HepG2 (cell line): ENCODE results near the gene MPV17L. TPM values are rescaled to one million over a fixed set of nuclear protein-coding genes. Genes with fewer than 3 reads are reported as not detected.

Experiments used
- ARID2 ChIP-seq: sonication (generic); formaldehyde crosslinking; IDR thresholded peaks from 2 replicates; pipeline ENCODE4 v1.8.1; 2022; ENCODE audit warnings: mild to moderate bottlenecking, missing genetic modification reagents, borderline replicate concordance
- GABPA ChIP-seq, 2 experiments: IDR thresholded peaks; 2 replicates each; pipeline ENCODE4 v1.6.1; 2011 to 2016; ENCODE audit warnings: low read depth in 2 of 2, low read length in 1 of 2, missing biosample characterization in 1 of 2, missing genetic modification characterization in 1 of 2
- GATA4 ChIP-seq: sonication (generic); IDR thresholded peaks from 2 replicates; pipeline ENCODE4 v1.6.1; 2016; ENCODE audit warnings: antibody characterized with exemption, low read depth, borderline replicate concordance
- HNF1B ChIP-seq: sonication (generic); formaldehyde crosslinking; IDR thresholded peaks from 2 replicates; pipeline ENCODE4 v1.5.1; 2020; ENCODE audit warnings: mild to moderate bottlenecking, moderate library complexity, missing genetic modification reagents
- KDM2A ChIP-seq: sonication (generic); formaldehyde crosslinking; IDR thresholded peaks from 2 replicates; pipeline ENCODE4 v1.4.0; 2020; ENCODE audit warnings: low read depth, missing genetic modification reagents, borderline replicate concordance
- MXD3 ChIP-seq: IDR thresholded peaks from 2 replicates; pipeline ENCODE4 v1.6.1; 2016; ENCODE audit warnings: mild to moderate bottlenecking, missing biosample characterization, missing genetic modification reagents
- PRDM10 ChIP-seq: sonication (generic); formaldehyde crosslinking; IDR thresholded peaks from 2 replicates; pipeline ENCODE4 v1.4.0; 2020; ENCODE audit warnings: low read depth, missing genetic modification reagents
- SRY ChIP-seq: sonication (generic); formaldehyde crosslinking; IDR thresholded peaks from 2 replicates; pipeline ENCODE4 v1.8.0; 2022; ENCODE audit warnings: mild to moderate bottlenecking, missing genetic modification reagents
- THAP7 ChIP-seq: sonication (generic); formaldehyde crosslinking; IDR thresholded peaks from 2 replicates; pipeline ENCODE4 v1.8.1; 2023; ENCODE audit warnings: mild to moderate bottlenecking, missing genetic modification reagents
- ZBTB25 ChIP-seq: IDR thresholded peaks from 2 replicates; pipeline ENCODE4 v1.6.1; 2018; ENCODE audit warnings: missing genetic modification reagents
- ZNF10 ChIP-seq: sonication (generic); formaldehyde crosslinking; IDR thresholded peaks from 2 replicates; pipeline ENCODE4 v1.4.0; 2020; ENCODE audit warnings: mild to moderate bottlenecking, low read depth, missing genetic modification reagents, borderline replicate concordance
- ZNF484 ChIP-seq: sonication (generic); formaldehyde crosslinking; IDR thresholded peaks from 2 replicates; pipeline ENCODE4 v1.5.1; 2020; ENCODE audit warnings: mild to moderate bottlenecking, low read depth, missing genetic modification reagents, borderline replicate concordance
- ZNF501 ChIP-seq: sonication (generic); formaldehyde crosslinking; IDR thresholded peaks from 2 replicates; pipeline ENCODE4 v1.5.1; 2020; ENCODE audit warnings: mild to moderate bottlenecking, moderate library complexity, missing genetic modification reagents
- ZNF557 ChIP-seq: sonication (generic); formaldehyde crosslinking; IDR thresholded peaks from 2 replicates; pipeline ENCODE4 v1.4.0; 2020; ENCODE audit warnings: missing genetic modification reagents
- polyA plus RNA-seq, 8 experiments: library from polyadenylated mRNA; depleted of rRNA in 3 of 8; stranded (reverse) in 7 of 8; unstranded in 1 of 8; fragments of >200 nt; fragmentation: Illumina TruSeq in 4 of 8; extraction: Trizol in 4 of 8; gene quantifications; 2 replicates each; pipeline versions ENCODE4 v1.2.1 to v1.2.3, GENCODE V29; 2011 to 2016; ENCODE audit warnings: low read depth in 4 of 8, missing spikeins in 1 of 8, mixed read lengths in 1 of 8; ENCODE audit not compliant: insufficient read depth in 1 of 8
- total RNA-seq, 5 experiments: library from RNA; depleted of rRNA; stranded (reverse); fragments of >200 nt; fragmentation: Illumina TruSeq; extraction: Trizol; gene quantifications; 2 replicates each; pipeline ENCODE4 v1.2.3, GENCODE V29; 2016; ENCODE audit warnings: low read depth in 1 of 5
- TF ChIP-seq, protein P1 (sequence below): sonication (generic); formaldehyde crosslinking; conservative IDR thresholded peaks from 2 replicates; pipeline ENCODE4 v1.4.0; 2020; ENCODE audit warnings: missing genetic modification reagents
- TF ChIP-seq, protein P2 (sequence below): IDR thresholded peaks from 2 replicates; pipeline ENCODE4 v1.6.1; 2016; ENCODE audit warnings: mild to moderate bottlenecking

The MPV17L gene
- total and polyA plus RNA-seq, 2 of the 13 experiments (the other 11 are each of a cell fraction or from before 2014, with no cell fraction given), result 34.7 to 63.8 TPM

DNA sequence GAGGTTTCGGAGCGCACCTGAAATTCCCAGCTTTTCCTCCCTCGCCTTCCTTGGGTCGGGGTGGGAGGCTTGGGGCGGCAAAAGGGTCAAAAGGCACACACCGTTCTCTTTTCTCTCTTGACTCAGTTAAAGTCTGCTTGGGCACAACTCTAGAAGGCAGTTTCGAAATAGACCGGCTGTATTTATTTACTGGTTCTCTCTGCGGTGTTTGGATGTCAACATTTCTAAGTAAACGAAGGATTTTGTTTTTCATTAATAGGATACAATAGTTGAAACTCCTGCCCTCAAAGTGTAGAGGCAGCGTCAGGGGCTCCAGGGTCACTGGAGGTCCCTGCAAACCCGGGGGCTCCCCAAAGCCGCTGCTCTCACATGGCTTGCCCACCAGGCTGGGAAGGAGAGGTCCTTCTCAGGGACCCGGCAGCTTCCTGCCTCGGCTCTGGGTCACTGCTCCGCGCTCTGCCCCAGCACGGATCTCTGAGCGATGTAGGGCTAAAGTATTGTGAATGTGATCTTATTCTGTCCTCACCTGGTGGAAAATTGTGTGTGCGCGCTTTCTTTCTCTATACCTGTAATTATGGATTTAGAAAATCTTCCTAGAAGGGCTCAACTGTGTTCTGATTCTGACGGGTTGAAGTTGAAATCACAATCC lies 39.8 kb downstream of the MPV17L start (continued):
- TF ChIP-seq PRDM10 (no peak), ARID2 (CRISPR knock-in tag) (no peak), KDM2A (peak; percentile 0; the same call in 1 of the 2 replicates), ZBTB25 (CRISPR knock-in tag) (no peak), ZNF10 (CRISPR knock-in tag) (no peak), ZNF501 (CRISPR knock-in tag) (peak; percentile 32; the same call in 1 of the 2 replicates), ZNF484 (no peak), MXD3 (CRISPR knock-in tag) (peak; percentile 14; the same call in 1 of the 2 replicates), THAP7 (no peak), ZNF557 (CRISPR knock-in tag) (no peak), GABPA (IDR thresholded peaks at IDR 0.05; ENCODE audit: low read depth, low read length) (no peak), GABPA (CRISPR knock-in tag; IDR thresholded peaks at IDR 0.05; ENCODE audit: low read depth) (no peak), SRY (CRISPR knock-in tag) (no peak), GATA4 (no peak), HNF1B (CRISPR knock-in tag) (0 out of 2 replicates have a peak, but pooled peaks have one; percentile 18)
- TF ChIP-seq, protein P1, sequence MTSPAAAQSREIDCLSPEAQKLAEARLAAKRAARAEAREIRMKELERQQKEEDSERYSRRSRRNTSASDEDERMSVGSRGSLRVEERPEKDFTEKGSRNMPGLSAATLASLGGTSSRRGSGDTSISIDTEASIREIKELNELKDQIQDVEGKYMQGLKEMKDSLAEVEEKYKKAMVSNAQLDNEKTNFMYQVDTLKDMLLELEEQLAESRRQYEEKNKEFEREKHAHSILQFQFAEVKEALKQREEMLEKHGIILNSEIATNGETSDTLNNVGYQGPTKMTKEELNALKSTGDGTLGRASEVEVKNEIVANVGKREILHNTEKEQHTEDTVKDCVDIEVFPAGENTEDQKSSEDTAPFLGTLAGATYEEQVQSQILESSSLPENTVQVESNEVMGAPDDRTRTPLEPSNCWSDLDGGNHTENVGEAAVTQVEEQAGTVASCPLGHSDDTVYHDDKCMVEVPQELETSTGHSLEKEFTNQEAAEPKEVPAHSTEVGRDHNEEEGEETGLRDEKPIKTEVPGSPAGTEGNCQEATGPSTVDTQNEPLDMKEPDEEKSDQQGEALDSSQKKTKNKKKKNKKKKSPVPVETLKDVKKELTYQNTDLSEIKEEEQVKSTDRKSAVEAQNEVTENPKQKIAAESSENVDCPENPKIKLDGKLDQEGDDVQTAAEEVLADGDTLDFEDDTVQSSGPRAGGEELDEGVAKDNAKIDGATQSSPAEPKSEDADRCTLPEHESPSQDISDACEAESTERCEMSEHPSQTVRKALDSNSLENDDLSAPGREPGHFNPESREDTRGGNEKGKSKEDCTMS (CRISPR knock-in tag), result no peak
- TF ChIP-seq, protein P2, sequence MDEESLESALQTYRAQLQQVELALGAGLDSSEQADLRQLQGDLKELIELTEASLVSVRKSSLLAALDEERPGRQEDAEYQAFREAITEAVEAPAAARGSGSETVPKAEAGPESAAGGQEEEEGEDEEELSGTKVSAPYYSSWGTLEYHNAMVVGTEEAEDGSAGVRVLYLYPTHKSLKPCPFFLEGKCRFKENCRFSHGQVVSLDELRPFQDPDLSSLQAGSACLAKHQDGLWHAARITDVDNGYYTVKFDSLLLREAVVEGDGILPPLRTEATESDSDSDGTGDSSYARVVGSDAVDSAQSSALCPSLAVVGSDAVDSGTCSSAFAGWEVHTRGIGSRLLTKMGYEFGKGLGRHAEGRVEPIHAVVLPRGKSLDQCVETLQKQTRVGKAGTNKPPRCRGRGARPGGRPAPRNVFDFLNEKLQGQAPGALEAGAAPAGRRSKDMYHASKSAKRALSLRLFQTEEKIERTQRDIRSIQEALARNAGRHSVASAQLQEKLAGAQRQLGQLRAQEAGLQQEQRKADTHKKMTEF, result 0 out of 2 replicates have a peak, but pooled peaks have one; percentile 11
